Activated CD8-positive, alpha-beta memory T cell treated with anti-CD3 and anti-CD28 coated beads, Interleukin-2, amount 50 U/mL, for 24 hours (primary cell): ENCODE data around the gene TDRD7.
"Not testable (repeated sequence)": the region's sequence is repeated elsewhere in the genome, so short reads cannot be mapped to it uniquely, and the experiment has no call there.

ENCODE experiments used
- DNase-seq: peaks from one replicate; pipeline ENCODE4 v3.0.0-alpha.2; 2020; ENCODE audit errors: extremely low read depth

The TDRD7 gene

GRCh38 chr9:97478301-97478981 lies 66.5 kb downstream of the TDRD7 start:
- no peak for DNase-seq

- DNase-seq = no peak
Observed at GRCh38 chr9:97479496-97480159, 67.7 kb downstream of the TDRD7 start.

GRCh38 chr9:97480174-97480573 lies 68.3 kb downstream of the TDRD7 start:
- no peak for DNase-seq

GRCh38 chr9:97480749-97481148 lies 68.9 kb downstream of the TDRD7 start:
- no peak for DNase-seq

- DNase-seq = no peak
Observed at GRCh38 chr9:97484134-97484533, 72.2 kb downstream of the TDRD7 start.

- no peak for DNase-seq
Observed at GRCh38 chr9:97487107-97487506, 75.2 kb downstream of the TDRD7 start.

GRCh38 chr9:97487861-97488260 lies 76.0 kb downstream of the TDRD7 start:
- no peak for DNase-seq

GRCh38 chr9:97491216-97491999 lies 79.5 kb downstream of the TDRD7 start:
- no peak for DNase-seq

- not testable (repeated sequence) for DNase-seq
Observed at GRCh38 chr9:97497558-97498375, 85.9 kb downstream of the TDRD7 start.

- not testable (repeated sequence) for DNase-seq
Observed at GRCh38 chr9:97498846-97499245, 87.0 kb downstream of the TDRD7 start.

- no peak for DNase-seq
Observed at GRCh38 chr9:97500263-97500662, 88.4 kb downstream of the TDRD7 start.

GRCh38 chr9:97500765-97501176 lies 88.9 kb downstream of the TDRD7 start:
- DNase-seq = no peak

GRCh38 chr9:97501177-97501971 lies 89.5 kb downstream of the TDRD7 start, which contains the start of gene TMOD1:
TSS of gene TMOD1 (plus strand) at chr9:97501666. CDS start at chr9:97524189, 22,523 bp downstream.
- DNase-seq = no peak

- no peak for DNase-seq
Observed at GRCh38 chr9:97501972-97502221, 90.0 kb downstream of the TDRD7 start.

GRCh38 chr9:97502222-97502983 lies 90.5 kb downstream of the TDRD7 start:
- no peak for DNase-seq

- no peak for DNase-seq
Observed at GRCh38 chr9:97502984-97503861, 91.3 kb downstream of the TDRD7 start.

GRCh38 chr9:97503862-97504210 lies 91.9 kb downstream of the TDRD7 start:
- no peak for DNase-seq

GRCh38 chr9:97504381-97505216 lies 92.7 kb downstream of the TDRD7 start:
- no peak for DNase-seq

GRCh38 chr9:97505845-97506244 lies 93.9 kb downstream of the TDRD7 start:
- DNase-seq = no peak
